H1 (cell line): Measurements from ENCODE around the gene ARNT2.

ENCODE experiments used
- CBX8 ChIP-seq: fragments of 300-800, 300-1000 bp; sonication (generic); IDR thresholded peaks from 2 replicates; pipeline ENCODE4 v1.7.1; 2016; ENCODE audit warnings: low read depth, low read length, borderline replicate concordance
- CREB1 ChIP-seq: IDR thresholded peaks from 2 replicates; pipeline ENCODE4 v1.6.1; 2012; ENCODE audit warnings: inconsistent platforms
- EP300 ChIP-seq, 2 experiments: IDR thresholded peaks; 1 replicate in 1 of 2; 2 replicates in 1 of 2; pipeline ENCODE4 v1.6.1; 2011 to 2012; ENCODE audit warnings: low read depth in 2 of 2, low read length in 2 of 2, mild to moderate bottlenecking in 2 of 2, borderline replicate concordance in 1 of 2, inconsistent platforms in 1 of 2, moderate library complexity in 1 of 2
- EZH2 ChIP-seq: fragments of 200-600 bp; sonication (generic); IDR thresholded peaks from 2 replicates; pipeline ENCODE4 v1.7.1; 2012; ENCODE audit warnings: low read depth, mild to moderate bottlenecking, moderate library complexity, low read length, inconsistent platforms; ENCODE audit not compliant: severe bottlenecking
- GTF2F1 ChIP-seq: IDR thresholded peaks from 2 replicates; pipeline ENCODE4 v1.6.1; 2012; ENCODE audit warnings: low read depth, low read length, improper control_type of control experiment, borderline replicate concordance
- KDM1A ChIP-seq: fragments of 200-600, 300-600 bp; sonication (generic); IDR thresholded peaks from 2 replicates; pipeline ENCODE4 v1.7.1; 2016; ENCODE audit warnings: mild to moderate bottlenecking, low read length, borderline replicate concordance
- MAX ChIP-seq: IDR thresholded peaks from 2 replicates; pipeline ENCODE4 v1.6.1; 2012; ENCODE audit warnings: inconsistent platforms
- RFX5 ChIP-seq: IDR thresholded peaks from 2 replicates; pipeline ENCODE4 v1.6.1; 2011; ENCODE audit warnings: low read depth, low read length, improper control_type of control experiment, borderline replicate concordance

- TF ChIP-seq EP300 (IDR thresholded peaks at IDR 0.05; ENCODE audit: borderline replicate concordance in 1 of 2, low read depth in 2 of 2, low read length in 2 of 2), result no peak
- TF ChIP-seq MAX, result no peak
- TF ChIP-seq GTF2F1, result no peak
- no peak for TF ChIP-seq CBX8
- TF ChIP-seq EZH2, result no peak
- no peak for TF ChIP-seq CREB1
- TF ChIP-seq RFX5, result no peak
- TF ChIP-seq KDM1A, result no peak
Observed at GRCh38 chr15:80476036-80476435, 71.9 kb downstream of the ARNT2 start.
